ENCODE measurements around the gene FSHR.

- TF ChIP-seq, protein P1, sequence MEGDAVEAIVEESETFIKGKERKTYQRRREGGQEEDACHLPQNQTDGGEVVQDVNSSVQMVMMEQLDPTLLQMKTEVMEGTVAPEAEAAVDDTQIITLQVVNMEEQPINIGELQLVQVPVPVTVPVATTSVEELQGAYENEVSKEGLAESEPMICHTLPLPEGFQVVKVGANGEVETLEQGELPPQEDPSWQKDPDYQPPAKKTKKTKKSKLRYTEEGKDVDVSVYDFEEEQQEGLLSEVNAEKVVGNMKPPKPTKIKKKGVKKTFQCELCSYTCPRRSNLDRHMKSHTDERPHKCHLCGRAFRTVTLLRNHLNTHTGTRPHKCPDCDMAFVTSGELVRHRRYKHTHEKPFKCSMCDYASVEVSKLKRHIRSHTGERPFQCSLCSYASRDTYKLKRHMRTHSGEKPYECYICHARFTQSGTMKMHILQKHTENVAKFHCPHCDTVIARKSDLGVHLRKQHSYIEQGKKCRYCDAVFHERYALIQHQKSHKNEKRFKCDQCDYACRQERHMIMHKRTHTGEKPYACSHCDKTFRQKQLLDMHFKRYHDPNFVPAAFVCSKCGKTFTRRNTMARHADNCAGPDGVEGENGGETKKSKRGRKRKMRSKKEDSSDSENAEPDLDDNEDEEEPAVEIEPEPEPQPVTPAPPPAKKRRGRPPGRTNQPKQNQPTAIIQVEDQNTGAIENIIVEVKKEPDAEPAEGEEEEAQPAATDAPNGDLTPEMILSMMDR (IDR thresholded peaks at IDR 0.05): no peak
- TF ChIP-seq POLR2A (IDR thresholded peaks at IDR 0.05): no peak
Observed at GRCh38 chr2:48952143-48952542, 202.2 kb downstream of the FSHR start.

Data from adrenal gland (tissue), 5 donors.